Thyroid gland (tissue), 4 donors: ENCODE data around the gene DEFB113. TPM values are rescaled to one million over a fixed set of nuclear protein-coding genes. Genes with fewer than 3 reads are reported as not detected.
"Not testable (repeated sequence)": the region's sequence is repeated elsewhere in the genome, so short reads cannot be mapped to it uniquely, and the experiment has no call there.

Experiments used
- DNase-seq, 2 donors: peaks; one replicate each; pipeline ENCODE4 v3.0.0-alpha.2; 2019
- H3K27ac ChIP-seq, 3 donors: fragments of 200-600 bp; sonication (generic); 1 replicate in 2 of 3; 2 replicates in 1 of 3; pipeline ENCODE4 v1.5.1; 2016 to 2019; ENCODE audit warnings: mild to moderate bottlenecking in 1 of 3, moderate library complexity in 1 of 3
- H3K27me3 ChIP-seq: fragments of 200-600 bp; sonication (generic); one replicate; pipeline ENCODE4 v1.5.1; 2019
- H3K36me3 ChIP-seq, 2 donors: fragments of 200-600 bp; sonication (generic); one replicate each; pipeline ENCODE4 v1.5.1; 2016 to 2019
- H3K4me1 ChIP-seq, 2 donors: fragments of 200-600 bp; sonication (generic); one replicate each; pipeline ENCODE4 v1.5.1; 2017 to 2019
- H3K4me3 ChIP-seq, 3 donors: fragments of 200-600 bp; sonication (generic); replicated peaks in 1 of 3; 1 replicate in 2 of 3; 2 replicates in 1 of 3; pipeline ENCODE4 v1.5.1; 2016; ENCODE audit warnings: mild to moderate bottlenecking in 1 of 3
- H3K9me3 ChIP-seq: fragments of 200-600 bp; sonication (generic); one replicate; pipeline ENCODE4 v1.5.1; 2017
- POLR2A ChIP-seq, 2 donors: fragments of 450-650 bp; IDR thresholded peaks; one replicate each; pipeline ENCODE4 v1.6.1; 2017; ENCODE audit warnings: antibody characterized with exemption in 2 of 2, mild to moderate bottlenecking in 2 of 2, moderate library complexity in 1 of 2
- WGBS, 2 donors: methylation state at CpG; one replicate each; pipeline ENCODE4 v1.1.5; 2017; 5-methylcytosine and 5-hydroxymethylcytosine counted together
- intact Hi-C: fragments of 100-400 bp; cut with DNase I; formaldehyde crosslinking; loops from one replicate; pipeline ENCODE4 v1.15.1; 2023
- total RNA-seq, 4 donors: library from RNA; depleted of rRNA; stranded (reverse); fragments of >200 nt; gene quantifications; one replicate each; pipeline ENCODE4 v1.2.3, GENCODE V29; 2016
- TF ChIP-seq, protein P1 (sequence below), 6 experiments: fragments of 200-600 bp in 3 of 6; fragments of 450-650 bp in 3 of 6; sonication (generic) in 3 of 6; IDR thresholded peaks; one replicate each; pipeline ENCODE4 v1.5.1; 2016 to 2019; ENCODE audit warnings: antibody characterized with exemption in 6 of 6, mild to moderate bottlenecking in 2 of 6, inconsistent platforms in 1 of 6, moderate library complexity in 1 of 6

The DEFB113 gene
- total RNA-seq, 4 donors from 2014 or later = not detected

DNA sequence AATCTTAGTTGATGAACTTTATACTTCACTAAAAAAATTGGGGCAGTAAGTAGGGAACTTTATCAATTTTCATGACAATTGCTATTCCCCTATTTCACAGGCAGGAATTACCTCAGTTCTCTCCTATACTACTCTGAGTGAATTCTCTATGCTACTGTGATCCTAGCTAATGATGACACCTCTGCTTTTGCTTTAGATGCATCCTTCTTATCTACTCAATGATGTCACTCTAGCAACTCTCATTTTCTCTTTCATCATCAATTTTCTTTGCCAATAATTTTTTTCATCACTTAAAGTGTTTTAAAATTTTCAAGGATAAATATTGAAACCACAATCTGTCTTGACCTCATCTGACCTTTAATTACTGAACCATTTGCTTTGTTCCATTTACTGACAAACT is 13.6 kb downstream of the DEFB113 start:
- H3K4me3 ChIP-seq = no peak overlapping the region
- no peaks in the 10 kb centered on the region for H3K4me1 ChIP-seq
- no peaks in the 10 kb centered on the region for H3K36me3 ChIP-seq
- no peaks in the 10 kb centered on the region for H3K9me3 ChIP-seq
- no peak overlapping the region for H3K27ac ChIP-seq
- H3K27me3 ChIP-seq = no peaks in the 10 kb centered on the region
- TF ChIP-seq POLR2A (IDR thresholded peaks at IDR 0.05) = no peak
- no peak for DNase-seq
- intact Hi-C loops = no loop called here

DNA sequence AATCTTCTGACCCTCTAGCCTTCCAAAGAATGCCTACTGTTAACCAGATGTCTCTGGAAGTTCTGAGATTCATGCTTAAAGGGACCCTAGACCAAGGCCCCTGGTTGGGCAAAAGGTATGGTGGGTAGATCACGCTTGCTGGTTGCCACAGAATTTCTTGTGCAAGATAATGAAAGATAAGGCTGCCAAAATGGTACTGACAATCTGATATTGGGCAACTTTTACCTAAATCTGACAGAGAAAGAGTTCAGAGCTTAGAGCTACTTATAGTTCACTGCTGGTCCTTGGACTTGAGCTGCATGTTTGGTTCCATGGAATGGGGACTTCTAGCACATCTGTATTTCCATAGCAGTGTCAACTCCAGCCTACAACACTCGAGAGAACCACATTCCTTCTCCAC is 17.5 kb downstream of the DEFB113 start:
- Histone ChIP-seq H3K27ac (no peak overlapping the region), H3K4me1 (no peaks in the 10 kb centered on the region), H3K9me3 (no peaks in the 10 kb centered on the region), H3K4me3 (no peak overlapping the region), H3K36me3 (no peaks in the 10 kb centered on the region), H3K27me3 (no peaks in the 10 kb centered on the region)
- WGBS, 2 donors = 52 to 78% methylated on average over 2 of the region's 2 CpGs
- DNase-seq = no peak
- no peak for TF ChIP-seq POLR2A (IDR thresholded peaks at IDR 0.05)
- TF ChIP-seq, protein P1, sequence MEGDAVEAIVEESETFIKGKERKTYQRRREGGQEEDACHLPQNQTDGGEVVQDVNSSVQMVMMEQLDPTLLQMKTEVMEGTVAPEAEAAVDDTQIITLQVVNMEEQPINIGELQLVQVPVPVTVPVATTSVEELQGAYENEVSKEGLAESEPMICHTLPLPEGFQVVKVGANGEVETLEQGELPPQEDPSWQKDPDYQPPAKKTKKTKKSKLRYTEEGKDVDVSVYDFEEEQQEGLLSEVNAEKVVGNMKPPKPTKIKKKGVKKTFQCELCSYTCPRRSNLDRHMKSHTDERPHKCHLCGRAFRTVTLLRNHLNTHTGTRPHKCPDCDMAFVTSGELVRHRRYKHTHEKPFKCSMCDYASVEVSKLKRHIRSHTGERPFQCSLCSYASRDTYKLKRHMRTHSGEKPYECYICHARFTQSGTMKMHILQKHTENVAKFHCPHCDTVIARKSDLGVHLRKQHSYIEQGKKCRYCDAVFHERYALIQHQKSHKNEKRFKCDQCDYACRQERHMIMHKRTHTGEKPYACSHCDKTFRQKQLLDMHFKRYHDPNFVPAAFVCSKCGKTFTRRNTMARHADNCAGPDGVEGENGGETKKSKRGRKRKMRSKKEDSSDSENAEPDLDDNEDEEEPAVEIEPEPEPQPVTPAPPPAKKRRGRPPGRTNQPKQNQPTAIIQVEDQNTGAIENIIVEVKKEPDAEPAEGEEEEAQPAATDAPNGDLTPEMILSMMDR (IDR thresholded peaks at IDR 0.05) = no peak
- intact Hi-C loops = no loop called here

GRCh38 chr6:49950415-49950751 is 19.0 kb downstream of the DEFB113 start:
- Histone ChIP-seq H3K27ac (no peak overlapping the region), H3K4me1 (no peaks in the 10 kb centered on the region), H3K9me3 (no peaks in the 10 kb centered on the region), H3K4me3 (no peak overlapping the region), H3K27me3 (no peaks in the 10 kb centered on the region), H3K36me3 (no peaks in the 10 kb centered on the region)
- 95 to 97% methylated on average over 2 of the region's 2 CpGs for WGBS, 2 donors
- TF ChIP-seq, protein P1 (IDR thresholded peaks at IDR 0.05) = no peak
- TF ChIP-seq POLR2A (IDR thresholded peaks at IDR 0.05) = no peak
- DNase-seq = no peak
- intact Hi-C loops = no loop called here

DNA sequence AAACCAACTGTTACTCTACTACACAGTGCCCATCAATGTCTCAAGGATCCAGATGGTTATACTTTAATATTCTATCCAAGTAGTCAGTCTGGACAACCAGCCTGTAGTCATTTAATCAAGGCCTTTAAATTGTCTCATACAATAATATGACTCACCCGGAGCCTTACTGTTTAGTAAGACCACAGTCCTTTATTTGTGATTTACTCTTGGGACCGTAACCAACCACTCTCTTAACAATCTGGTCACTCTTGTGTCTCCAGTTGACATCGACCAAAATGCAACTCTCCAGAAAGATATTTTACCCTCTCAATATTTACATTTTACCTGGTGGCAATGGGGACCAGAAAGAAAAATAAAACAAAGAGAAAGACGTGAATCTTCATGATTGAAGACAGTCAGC is 20.4 kb downstream of the DEFB113 start:
- Histone ChIP-seq H3K4me3 (no peak overlapping the region), H3K36me3 (no peaks in the 10 kb centered on the region), H3K4me1 (no peaks in the 10 kb centered on the region), H3K27me3 (no peaks in the 10 kb centered on the region), H3K9me3 (no peaks in the 10 kb centered on the region), H3K27ac (no peak overlapping the region)
- no peak for DNase-seq
- intact Hi-C loops = no loop called here
- whole genome bisulfite sequencing, 2 donors = 86 to 90% methylated on average over 4 of the region's 4 CpGs
- TF ChIP-seq, protein P1 (IDR thresholded peaks at IDR 0.05) = no peak
- no peak for TF ChIP-seq POLR2A (IDR thresholded peaks at IDR 0.05)

DNA sequence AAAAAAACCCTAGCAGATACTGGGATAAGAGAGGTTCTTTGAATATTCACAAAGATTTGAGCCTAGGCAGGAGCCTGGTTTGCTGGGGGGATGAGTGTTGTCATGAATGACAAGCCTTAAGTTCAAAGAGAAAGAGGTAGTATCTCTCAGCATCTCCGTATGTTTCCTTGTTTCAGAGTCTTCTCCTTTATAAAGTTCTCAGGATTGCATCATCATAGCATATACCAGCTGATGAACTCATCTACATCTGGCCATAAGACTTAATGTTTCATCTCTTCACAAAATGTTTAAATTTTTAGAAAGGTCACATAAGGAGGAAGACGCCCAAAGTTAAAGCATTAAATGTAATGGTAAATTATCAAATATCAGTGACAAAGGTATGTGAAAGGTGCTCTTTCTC is 22.6 kb downstream of the DEFB113 start:
- Histone ChIP-seq H3K4me3 (no peak overlapping the region), H3K36me3 (no peaks in the 10 kb centered on the region), H3K27me3 (no peaks in the 10 kb centered on the region), H3K9me3 (no peaks in the 10 kb centered on the region), H3K27ac (no peak overlapping the region), H3K4me1 (no peaks in the 10 kb centered on the region)
- no peak for DNase-seq
- WGBS, 2 donors = 66 to 73% methylated on average over 2 of the region's 2 CpGs
- intact Hi-C loops = no loop called here
- TF ChIP-seq, protein P1 (IDR thresholded peaks at IDR 0.05) = no peak
- no peak for TF ChIP-seq POLR2A (IDR thresholded peaks at IDR 0.05)

DNA sequence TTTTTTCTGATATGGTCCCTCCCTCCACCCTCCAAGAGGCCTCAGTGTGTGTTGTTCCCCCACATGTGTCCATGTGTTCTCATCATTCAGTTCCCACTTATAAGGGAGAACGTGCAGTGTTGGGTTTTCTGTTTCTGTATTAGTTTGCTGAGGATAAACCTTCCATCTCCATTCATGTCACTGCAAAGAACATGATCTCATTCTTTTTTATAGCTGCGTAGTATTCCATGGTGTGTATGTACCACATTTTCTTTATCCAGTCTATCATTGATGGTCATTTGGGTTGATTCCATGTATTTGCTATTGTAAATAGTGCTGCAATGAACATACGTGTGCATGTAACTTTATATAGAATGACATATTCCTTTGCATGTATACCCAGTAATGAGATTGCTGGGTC is 25.4 kb downstream of the DEFB113 start:
- H3K27ac ChIP-seq, H3K36me3 ChIP-seq, H3K9me3 ChIP-seq, intact Hi-C loops, DNase-seq, H3K4me1 ChIP-seq, H3K4me3 ChIP-seq, H3K27me3 ChIP-seq: not testable (repeated sequence)
- WGBS, 2 donors = 83 to 91% methylated on average over 3 of the region's 3 CpGs
